Endothelial cell (in vitro differentiated cells): ENCODE measurements around the gene AQP6. TPM values are rescaled to one million over a fixed set of nuclear protein-coding genes. Genes with fewer than 3 reads are reported as not detected.

ENCODE experiments used
- DNase-seq: peaks from one replicate; pipeline ENCODE4 v3.0.0; 2021; ENCODE audit warnings: low spot score
- H3K27ac Mint-ChIP-seq: one replicate; pipeline ENCODE4 v1.8.0; 2021; ENCODE audit warnings: mixed read lengths, inconsistent platforms; ENCODE audit not compliant: unreplicated experiment
- H3K27me3 Mint-ChIP-seq: one replicate; pipeline ENCODE4 v1.8.0; 2021; ENCODE audit warnings: mild to moderate bottlenecking, moderate library complexity, mixed read lengths, inconsistent platforms; ENCODE audit not compliant: unreplicated experiment
- H3K36me3 Mint-ChIP-seq: one replicate; pipeline ENCODE4 v1.8.0; 2021; ENCODE audit warnings: mild to moderate bottlenecking, low read depth, mixed read lengths, inconsistent platforms; ENCODE audit not compliant: unreplicated experiment
- H3K4me1 Mint-ChIP-seq: one replicate; pipeline ENCODE4 v1.8.0; 2021; ENCODE audit warnings: mild to moderate bottlenecking, mixed read lengths, inconsistent platforms; ENCODE audit not compliant: unreplicated experiment
- H3K4me3 Mint-ChIP-seq: one replicate; pipeline ENCODE4 v1.8.0; 2021; ENCODE audit warnings: mild to moderate bottlenecking, mixed read lengths, inconsistent platforms; ENCODE audit not compliant: unreplicated experiment
- H3K9me3 Mint-ChIP-seq: one replicate; pipeline ENCODE4 v1.8.0; 2021; ENCODE audit warnings: mixed read lengths, inconsistent platforms; ENCODE audit not compliant: unreplicated experiment
- CTCF ChIP-seq: fragments of 200-600 bp; sonication (generic); IDR thresholded peaks from one replicate; pipeline ENCODE4 v1.5.0; 2021; ENCODE audit warnings: antibody characterized with exemption; ENCODE audit not compliant: unreplicated experiment
- total RNA-seq: library from RNA; stranded (reverse); fragmentation: NEBNext Ultra II Directional; extraction: Animal tissue kit (Norgen Biotek cat#: 25700); gene quantifications from one replicate; pipeline ENCODE4 v1.2.1, GENCODE V29; 2021; ENCODE audit not compliant: unreplicated experiment

The AQP6 gene
- total RNA-seq, 1 donor from 2014 or later: not detected

GRCh38 chr12:49946086-49946485 is 26.7 kb upstream of the AQP6 start:
- DNase-seq: no peak
- no peak for TF ChIP-seq CTCF
- Mint-ChIP-seq H3K27ac (no peak overlapping the region), H3K27me3 (peaks cover 2% of the 10 kb centered on the region), H3K4me3 (no peak overlapping the region), H3K4me1 (peaks cover 16% of the 10 kb centered on the region), H3K9me3 (no peaks in the 10 kb centered on the region), H3K36me3 (no peaks in the 10 kb centered on the region)

GRCh38 chr12:49946497-49946896 is 26.2 kb upstream of the AQP6 start:
- TF ChIP-seq CTCF: no peak
- H3K27me3 Mint-ChIP-seq: peaks cover 6% of the 10 kb centered on the region

GRCh38 chr12:49947593-49948226 is 25.0 kb upstream of the AQP6 start:
- Mint-ChIP-seq H3K27ac (no peak overlapping the region), H3K36me3 (no peaks in the 10 kb centered on the region), H3K9me3 (no peaks in the 10 kb centered on the region), H3K4me3 (no peak overlapping the region), H3K27me3 (peaks cover 6% of the 10 kb centered on the region), H3K4me1 (peaks cover 12% of the 10 kb centered on the region)
- DNase-seq: no peak
- no peak for TF ChIP-seq CTCF

More at GRCh38 chr12:49946497-49946896, 26.2 kb upstream of the AQP6 start:
- no peak overlapping the region for H3K27ac Mint-ChIP-seq
- H3K36me3 Mint-ChIP-seq: no peaks in the 10 kb centered on the region
- H3K4me1 Mint-ChIP-seq: peaks cover 16% of the 10 kb centered on the region
- no peaks in the 10 kb centered on the region for H3K9me3 Mint-ChIP-seq
- DNase-seq: no peak
- H3K4me3 Mint-ChIP-seq: no peak overlapping the region

GRCh38 chr12:49948866-49949845 is 23.6 kb upstream of the AQP6 start:
- no peak overlapping the region for H3K4me3 Mint-ChIP-seq
- H3K27me3 Mint-ChIP-seq: peaks cover 6% of the 10 kb centered on the region
- no peak for DNase-seq
- no peak for TF ChIP-seq CTCF
- H3K36me3 Mint-ChIP-seq: no peaks in the 10 kb centered on the region
- H3K27ac Mint-ChIP-seq: no peak overlapping the region
- peaks cover 15% of the 10 kb centered on the region for H3K4me1 Mint-ChIP-seq
- no peaks in the 10 kb centered on the region for H3K9me3 Mint-ChIP-seq

DNA sequence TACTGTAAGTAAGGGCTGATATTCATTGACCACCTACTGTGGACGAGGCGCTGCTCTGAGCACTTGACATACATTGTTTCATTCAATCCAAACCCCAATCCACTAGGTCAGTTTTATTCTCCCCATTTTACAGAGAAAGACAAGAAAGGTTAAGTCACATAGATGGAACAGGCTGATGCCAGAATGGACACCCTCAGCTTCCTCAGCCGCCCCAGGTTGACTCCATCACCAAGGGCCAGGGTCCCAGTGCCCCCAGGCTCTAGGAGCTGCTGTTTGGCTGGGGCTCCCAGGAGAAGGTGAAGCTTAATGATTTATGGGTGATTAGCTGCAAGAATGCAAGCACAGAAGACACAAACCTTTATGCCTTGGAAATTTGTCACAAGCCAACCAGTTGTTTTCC is 22.9 kb upstream of the AQP6 start:
- Mint-ChIP-seq H3K27ac (no peak overlapping the region), H3K36me3 (no peaks in the 10 kb centered on the region), H3K9me3 (no peaks in the 10 kb centered on the region), H3K4me3 (no peak overlapping the region), H3K27me3 (peaks cover 10% of the 10 kb centered on the region), H3K4me1 (peaks cover 18% of the 10 kb centered on the region)
- TF ChIP-seq CTCF: no peak
- no peak for DNase-seq
